Peyer's patch (tissue), 4 donors: ENCODE data around the gene PDE8B. TPM values are rescaled to one million over a fixed set of nuclear protein-coding genes. Genes with fewer than 3 reads are reported as not detected.

Experiments
- DNase-seq, 3 donors: peaks; one replicate each; pipeline ENCODE4 v3.0.0-alpha.2; 2017 to 2019
- H3K27ac ChIP-seq, 4 donors: fragments of 200-600 bp; sonication (generic); one replicate each; pipeline ENCODE4 v1.5.1; 2016 to 2019
- H3K27me3 ChIP-seq, 2 donors: fragments of 200-600 bp; sonication (generic); one replicate each; pipeline ENCODE4 v1.5.1; 2019
- H3K36me3 ChIP-seq, 3 donors: fragments of 200-600 bp; sonication (generic); one replicate each; pipeline ENCODE4 v1.5.1; 2016 to 2019
- H3K4me1 ChIP-seq, 4 donors: fragments of 200-600 bp; sonication (generic); one replicate each; pipeline ENCODE4 v1.5.1; 2016 to 2019
- H3K4me3 ChIP-seq, 4 donors: fragments of 200-600 bp; sonication (generic); 1 replicate in 3 of 4; 2 replicates in 1 of 4; pipeline ENCODE4 v1.5.1; 2016 to 2019; ENCODE audit warnings: mild to moderate bottlenecking in 1 of 4
- H3K9me3 ChIP-seq, 4 donors: fragments of 200-600 bp; sonication (generic); one replicate each; pipeline ENCODE4 v1.5.1; 2016 to 2019; ENCODE audit warnings: mild to moderate bottlenecking in 1 of 4
- CTCF ChIP-seq, 6 experiments: fragments of 450-650 bp in 4 of 6; fragments of 200-600 bp in 2 of 6; sonication (generic) in 1 of 6; IDR thresholded peaks; one replicate each; pipeline ENCODE4 v1.5.1; 2017 to 2019; ENCODE audit warnings: antibody characterized with exemption in 6 of 6, mild to moderate bottlenecking in 3 of 6, moderate library complexity in 1 of 6
- POLR2A ChIP-seq, 2 donors: fragments of 450-650 bp; IDR thresholded peaks; one replicate each; pipeline ENCODE4 v1.5.1; 2017; ENCODE audit warnings: antibody characterized with exemption in 2 of 2, mild to moderate bottlenecking in 2 of 2, moderate library complexity in 2 of 2
- total RNA-seq, 4 donors: library from RNA; depleted of rRNA; stranded (reverse); fragments of >200 nt; gene quantifications; one replicate each; pipeline ENCODE4 v1.1.0, GENCODE V29; 2016

PDE8B gene
- total RNA-seq, 4 donors from 2014 or later = 0.94 to 3.1 (median 1.9) TPM

- H3K27me3 ChIP-seq = no peaks in the 10 kb centered on the region
- H3K9me3 ChIP-seq = no peaks in the 10 kb centered on the region
- DNase-seq = peak in 1 of 3 donors; percentile 55
- H3K4me1 ChIP-seq = peaks cover 0 to 13% (median 0%) of the 10 kb centered on the region in 4 donors
- no peak for TF ChIP-seq CTCF (IDR thresholded peaks at IDR 0.05)
- no peak for TF ChIP-seq POLR2A (IDR thresholded peaks at IDR 0.05)
- H3K27ac ChIP-seq = no peak overlapping the region
- H3K36me3 ChIP-seq = no peaks in the 10 kb centered on the region
- H3K4me3 ChIP-seq = no peak overlapping the region
Measured at GRCh38 chr5:77168879-77169244, 41.6 kb upstream of the PDE8B start.

DNA sequence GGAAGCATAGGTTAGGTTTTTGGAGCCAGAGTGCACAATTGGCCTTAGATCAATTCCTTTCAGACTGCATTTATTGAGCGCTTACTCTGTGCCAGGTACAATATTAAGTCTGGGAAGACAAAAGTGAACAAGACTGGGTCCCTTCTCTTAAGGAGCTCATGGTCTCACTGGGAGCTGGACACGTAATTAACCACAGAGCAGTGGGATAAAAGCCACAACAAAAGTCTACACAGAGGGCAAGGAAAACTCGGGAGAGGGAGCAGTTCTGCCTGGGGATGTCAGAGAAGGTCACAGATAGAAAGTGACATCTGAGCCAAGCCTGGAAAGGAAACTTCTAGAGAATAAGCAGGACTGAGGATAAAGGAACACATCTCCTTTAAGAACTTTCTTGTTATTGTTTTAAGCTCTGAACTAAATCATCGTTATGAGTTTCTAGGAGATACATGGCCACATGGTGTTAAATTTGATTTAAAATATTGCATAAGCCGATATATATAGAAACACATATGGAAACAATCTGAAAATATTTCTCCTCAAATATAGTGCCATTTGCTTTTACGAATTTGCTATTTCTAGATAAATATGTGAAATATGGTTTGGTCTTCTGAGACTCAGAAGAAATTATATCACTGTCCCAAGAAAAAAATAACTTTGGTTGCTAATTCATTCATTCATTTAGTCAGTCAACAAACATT, 40.1 kb upstream of the PDE8B start:
- Histone ChIP-seq H3K27me3 (no peaks in the 10 kb centered on the region), H3K4me1 (peaks cover 0 to 13% (median 0%) of the 10 kb centered on the region in 4 donors), H3K36me3 (no peaks in the 10 kb centered on the region), H3K9me3 (no peaks in the 10 kb centered on the region), H3K27ac (no peak overlapping the region), H3K4me3 (no peak overlapping the region)
- no peak for DNase-seq
- TF ChIP-seq CTCF (IDR thresholded peaks at IDR 0.05) = no peak
- no peak for TF ChIP-seq POLR2A (IDR thresholded peaks at IDR 0.05)

GRCh38 chr5:77171141-77171910, 39.2 kb upstream of the PDE8B start:
- Histone ChIP-seq H3K27me3 (no peaks in the 10 kb centered on the region), H3K9me3 (no peaks in the 10 kb centered on the region), H3K36me3 (no peaks in the 10 kb centered on the region), H3K27ac (no peak overlapping the region), H3K4me1 (peaks cover 0 to 13% (median 0%) of the 10 kb centered on the region in 4 donors), H3K4me3 (no peak overlapping the region)
- TF ChIP-seq CTCF (IDR thresholded peaks at IDR 0.05) (no peak), POLR2A (IDR thresholded peaks at IDR 0.05) (no peak)
- no peak for DNase-seq

DNA sequence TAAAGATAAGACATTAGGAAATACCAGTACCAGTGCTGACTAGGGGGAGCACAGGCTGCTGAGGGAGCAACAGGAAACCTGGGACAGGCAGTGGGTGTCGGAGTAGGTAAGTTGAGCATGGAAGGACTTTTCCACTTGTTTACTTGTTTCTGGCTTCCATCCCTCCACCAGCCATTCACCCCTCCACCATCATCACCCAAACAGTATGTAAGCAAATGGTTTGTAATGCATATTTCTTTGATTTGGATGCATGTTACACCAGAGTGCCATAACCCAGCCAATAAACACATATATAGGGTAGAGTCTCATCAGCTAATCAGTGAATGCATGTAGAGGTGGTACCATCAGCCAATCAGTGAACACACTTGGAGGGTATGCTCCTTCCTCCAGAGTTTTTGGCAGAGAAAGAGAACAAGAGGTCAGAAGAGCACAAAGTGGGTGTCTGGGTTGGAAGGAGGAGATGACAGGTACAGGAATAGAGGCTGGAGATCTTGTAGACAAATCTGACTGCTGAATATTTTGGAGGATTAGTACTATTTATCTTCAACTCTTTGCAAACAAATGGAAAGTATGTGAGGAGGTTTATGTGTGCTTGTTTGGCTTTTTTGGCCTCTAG, 37.7 kb upstream of the PDE8B start:
- no peaks in the 10 kb centered on the region for H3K9me3 ChIP-seq
- no peak for DNase-seq
- H3K4me3 ChIP-seq = no peak overlapping the region
- H3K27me3 ChIP-seq = no peaks in the 10 kb centered on the region
- H3K27ac ChIP-seq = no peak overlapping the region
- TF ChIP-seq POLR2A (IDR thresholded peaks at IDR 0.05) = no peak
- no peak for TF ChIP-seq CTCF (IDR thresholded peaks at IDR 0.05)
- peaks cover 0 to 13% (median 0%) of the 10 kb centered on the region in 4 donors for H3K4me1 ChIP-seq
- H3K36me3 ChIP-seq = no peaks in the 10 kb centered on the region

DNA sequence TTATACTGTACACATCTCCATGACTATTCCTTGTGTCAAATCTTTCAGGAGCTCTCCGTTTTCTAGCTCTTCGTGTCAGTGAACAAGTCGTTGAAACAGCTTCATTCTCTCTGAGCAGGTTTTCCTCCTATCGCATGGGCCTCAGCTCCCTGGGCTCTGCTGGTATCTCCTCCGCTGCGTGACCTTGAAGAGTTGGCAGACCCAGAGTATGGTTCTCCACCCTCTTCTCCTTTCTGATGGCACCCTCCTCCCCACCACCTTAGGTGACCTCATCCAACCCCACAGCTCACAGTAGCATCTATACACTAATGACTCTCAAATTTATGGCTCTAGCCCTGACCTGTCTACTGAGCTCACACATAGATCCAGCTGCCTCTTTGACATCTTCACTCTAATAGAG, 36.0 kb upstream of the PDE8B start:
- no peaks in the 10 kb centered on the region for H3K36me3 ChIP-seq
- no peak overlapping the region for H3K4me3 ChIP-seq
- TF ChIP-seq POLR2A (IDR thresholded peaks at IDR 0.05) = no peak
- no peak for TF ChIP-seq CTCF (IDR thresholded peaks at IDR 0.05)
- no peaks in the 10 kb centered on the region for H3K9me3 ChIP-seq
- no peaks in the 10 kb centered on the region for H3K27me3 ChIP-seq
- no peaks in the 10 kb centered on the region for H3K4me1 ChIP-seq
- H3K27ac ChIP-seq = no peak overlapping the region
- DNase-seq = no peak
